IPS-18c (cell line): ENCODE data around the gene KLF13.

Experiments used
- H3K4me3 ChIP-seq: 2 replicates; pipeline ENCODE4 v1.7.0; 2013; ENCODE audit warnings: low read depth, mild to moderate bottlenecking, low read length, moderate library complexity; ENCODE audit not compliant: insufficient read depth
- H3K9me3 ChIP-seq: one replicate; pipeline ENCODE4 v1.6.1; 2013; ENCODE audit warnings: mild to moderate bottlenecking, low read length, moderate library complexity; ENCODE audit not compliant: control insufficient read depth, insufficient read depth

Gene KLF13

GRCh38 chr15:31390777-31391486 lies 64.3 kb downstream of the KLF13 start:
- H3K9me3 ChIP-seq, result no peaks in the 10 kb centered on the region
- no peak overlapping the region for H3K4me3 ChIP-seq

- no peaks in the 10 kb centered on the region for H3K9me3 ChIP-seq
- peak overlapping the region; percentile 68 for H3K4me3 ChIP-seq
These were observed 65.3 kb downstream of the KLF13 start for GRCh38 chr15:31391687-31392671.

GRCh38 chr15:31392761-31393401 lies 66.2 kb downstream of the KLF13 start:
- Histone ChIP-seq H3K9me3 (no peaks in the 10 kb centered on the region), H3K4me3 (peak overlapping the region; percentile 53)

- Histone ChIP-seq H3K4me3 (no peak overlapping the region), H3K9me3 (no peaks in the 10 kb centered on the region)
These were observed 66.9 kb downstream of the KLF13 start for GRCh38 chr15:31393444-31394091.

- Histone ChIP-seq H3K9me3 (no peaks in the 10 kb centered on the region), H3K4me3 (no peak overlapping the region; the same call in 1 of the 2 replicates)
These were observed 70.4 kb downstream of the KLF13 start for GRCh38 chr15:31396881-31397560.

GRCh38 chr15:31397851-31398661 lies 71.4 kb downstream of the KLF13 start:
- no peak overlapping the region; the same call in 1 of the 2 replicates for H3K4me3 ChIP-seq
- no peaks in the 10 kb centered on the region for H3K9me3 ChIP-seq

GRCh38 chr15:31398677-31399301 lies 72.2 kb downstream of the KLF13 start:
- Histone ChIP-seq H3K4me3 (no peak overlapping the region), H3K9me3 (no peaks in the 10 kb centered on the region)

GRCh38 chr15:31399544-31400171 lies 73.0 kb downstream of the KLF13 start:
- Histone ChIP-seq H3K4me3 (no peak overlapping the region), H3K9me3 (no peaks in the 10 kb centered on the region)

GRCh38 chr15:31400222-31400927 lies 73.7 kb downstream of the KLF13 start:
- Histone ChIP-seq H3K4me3 (no peak overlapping the region), H3K9me3 (no peaks in the 10 kb centered on the region)

- Histone ChIP-seq H3K4me3 (no peak overlapping the region), H3K9me3 (no peaks in the 10 kb centered on the region)
These were observed 74.6 kb downstream of the KLF13 start for GRCh38 chr15:31401282-31401681.

- Histone ChIP-seq H3K9me3 (no peaks in the 10 kb centered on the region), H3K4me3 (no peak overlapping the region)
These were observed 75.4 kb downstream of the KLF13 start for GRCh38 chr15:31402003-31402402.

GRCh38 chr15:31402511-31403056 lies 75.9 kb downstream of the KLF13 start:
- no peaks in the 10 kb centered on the region for H3K9me3 ChIP-seq
- H3K4me3 ChIP-seq, result no peak overlapping the region

GRCh38 chr15:31403096-31403495 lies 76.5 kb downstream of the KLF13 start:
- Histone ChIP-seq H3K9me3 (no peaks in the 10 kb centered on the region), H3K4me3 (no peak overlapping the region)

- H3K4me3 ChIP-seq, result no peak overlapping the region
- H3K9me3 ChIP-seq, result no peaks in the 10 kb centered on the region
These were observed 77.0 kb downstream of the KLF13 start for GRCh38 chr15:31403606-31404005.
